Measurements from ENCODE around the gene GBE1. TPM values are rescaled to one million over a fixed set of nuclear protein-coding genes. Genes with fewer than 3 reads are reported as not detected.

Gene GBE1
- total and polyA plus RNA-seq, 10 of the 15 experiments (the other 5 are each of a cell fraction or from before 2014, with no cell fraction given) = 21.4 to 62.2 (median 41.5) TPM

- Histone ChIP-seq H3K4me3 (no peak overlapping the region), H3K9me3 (replicated peaks; ENCODE audit: control insufficient read depth, insufficient read depth, low read length) (peaks cover 2% of the 10 kb centered on the region; the same call in 1 of the 3 replicates), H3K27ac (ENCODE audit: control insufficient read depth, insufficient read depth) (no peak overlapping the region), H3K4me1 (ENCODE audit: control insufficient read depth, insufficient read depth, low read length) (no peaks in the 10 kb centered on the region), H3K79me2 (ENCODE audit: control insufficient read depth, insufficient read depth, low read length) (no peaks in the 10 kb centered on the region), H4K20me1 (ENCODE audit: control insufficient read depth, insufficient read depth) (no peaks in the 10 kb centered on the region), H3K27me3 (replicated peaks in 1 of 2; ENCODE audit: control insufficient read depth in 2 of 2, insufficient read depth in 2 of 2, low read length in 1 of 2) (no peaks in the 10 kb centered on the region), H3K36me3 (ENCODE audit: control insufficient read depth in 2 of 2, insufficient read depth in 2 of 2, low read length in 1 of 2) (no peaks in the 10 kb centered on the region), H3K9ac (ENCODE audit: control insufficient read depth, insufficient read depth, low read length) (no peak overlapping the region), H2AFZ (ENCODE audit: control insufficient read depth, low read depth, low read length) (no peak overlapping the region), H3K4me2 (ENCODE audit: control insufficient read depth, insufficient read depth) (no peak overlapping the region)
- intact Hi-C loops (cut with micrococcal nuclease; ENCODE audit: unreplicated experiment) (no loop called here), in situ Hi-C loops (cut with MboI) (no loop called here)
- DNase-seq (ENCODE audit: low read depth, low spot score) = no peak
- peak; percentile 70; the same call in 1 of the 2 replicates for TF ChIP-seq REST (IDR thresholded peaks at IDR 0.05; ENCODE audit: low read depth, low read length)
- TF ChIP-seq TCF12 (IDR thresholded peaks at IDR 0.05; ENCODE audit: low read depth, low read length) = no peak
- TF ChIP-seq SREBF2 (IDR thresholded peaks at IDR 0.05; ENCODE audit: low read length) = no peak
- ChIA-PET POLR2A (interaction anchor here (0.6 kb wide), 1 partner anchor 31 kb away, joined by 3 read pairs; no protein-coding TSS in a partner anchor), RAD21 (ENCODE audit: unreplicated experiment) (no interaction called here), CTCF (no interaction called here), SMC1A (ENCODE audit: uncharacterized antibody, unreplicated experiment) (no interaction called here)
- no peak for FAIRE-seq
- ATAC-seq = no peak
- no TSS peak for BruUV-seq (replicated peaks)
- 34% methylated on average over 4 of the region's 4 CpGs for WGBS (ENCODE audit: insufficient coverage, insufficient replicate concordance, low lambda C conversion rate, missing lambda C conversion rate)
Observed at GRCh38 chr3:81799403-81799802, 38.0 kb upstream of the GBE1 start.

- DNase-seq (ENCODE audit: low read depth, low spot score) (no peak), ATAC-seq (peak; percentile 56), FAIRE-seq (no peak)
- H3K4me1 ChIP-seq (ENCODE audit: control insufficient read depth, insufficient read depth, low read length) = peaks cover 9% of the 10 kb centered on the region
- SMC1A ChIA-PET (ENCODE audit: uncharacterized antibody, unreplicated experiment) = no interaction called here
- no peak overlapping the region for H3K4me2 ChIP-seq (ENCODE audit: control insufficient read depth, insufficient read depth)
- in situ Hi-C loops (cut with MboI) = no loop called here
- POLR2A ChIA-PET = no interaction called here
- no peak overlapping the region for H2AFZ ChIP-seq (ENCODE audit: control insufficient read depth, low read depth, low read length)
- no peak overlapping the region for H3K9ac ChIP-seq (ENCODE audit: control insufficient read depth, insufficient read depth, low read length)
- CTCF ChIA-PET = no interaction called here
- RAD21 ChIA-PET (ENCODE audit: unreplicated experiment) = no interaction called here
- TF ChIP-seq CHD2 (IDR thresholded peaks at IDR 0.05; ENCODE audit: borderline replicate concordance, low read depth, low read length) (no peak), NR2C1 (IDR thresholded peaks at IDR 0.05) (no peak), MEF2A (IDR thresholded peaks at IDR 0.05; ENCODE audit: insufficient read depth, low read depth, low read length) (peak; percentile 36; the same call in 1 of the 2 replicates)
- TF ChIP-seq, protein P1, sequence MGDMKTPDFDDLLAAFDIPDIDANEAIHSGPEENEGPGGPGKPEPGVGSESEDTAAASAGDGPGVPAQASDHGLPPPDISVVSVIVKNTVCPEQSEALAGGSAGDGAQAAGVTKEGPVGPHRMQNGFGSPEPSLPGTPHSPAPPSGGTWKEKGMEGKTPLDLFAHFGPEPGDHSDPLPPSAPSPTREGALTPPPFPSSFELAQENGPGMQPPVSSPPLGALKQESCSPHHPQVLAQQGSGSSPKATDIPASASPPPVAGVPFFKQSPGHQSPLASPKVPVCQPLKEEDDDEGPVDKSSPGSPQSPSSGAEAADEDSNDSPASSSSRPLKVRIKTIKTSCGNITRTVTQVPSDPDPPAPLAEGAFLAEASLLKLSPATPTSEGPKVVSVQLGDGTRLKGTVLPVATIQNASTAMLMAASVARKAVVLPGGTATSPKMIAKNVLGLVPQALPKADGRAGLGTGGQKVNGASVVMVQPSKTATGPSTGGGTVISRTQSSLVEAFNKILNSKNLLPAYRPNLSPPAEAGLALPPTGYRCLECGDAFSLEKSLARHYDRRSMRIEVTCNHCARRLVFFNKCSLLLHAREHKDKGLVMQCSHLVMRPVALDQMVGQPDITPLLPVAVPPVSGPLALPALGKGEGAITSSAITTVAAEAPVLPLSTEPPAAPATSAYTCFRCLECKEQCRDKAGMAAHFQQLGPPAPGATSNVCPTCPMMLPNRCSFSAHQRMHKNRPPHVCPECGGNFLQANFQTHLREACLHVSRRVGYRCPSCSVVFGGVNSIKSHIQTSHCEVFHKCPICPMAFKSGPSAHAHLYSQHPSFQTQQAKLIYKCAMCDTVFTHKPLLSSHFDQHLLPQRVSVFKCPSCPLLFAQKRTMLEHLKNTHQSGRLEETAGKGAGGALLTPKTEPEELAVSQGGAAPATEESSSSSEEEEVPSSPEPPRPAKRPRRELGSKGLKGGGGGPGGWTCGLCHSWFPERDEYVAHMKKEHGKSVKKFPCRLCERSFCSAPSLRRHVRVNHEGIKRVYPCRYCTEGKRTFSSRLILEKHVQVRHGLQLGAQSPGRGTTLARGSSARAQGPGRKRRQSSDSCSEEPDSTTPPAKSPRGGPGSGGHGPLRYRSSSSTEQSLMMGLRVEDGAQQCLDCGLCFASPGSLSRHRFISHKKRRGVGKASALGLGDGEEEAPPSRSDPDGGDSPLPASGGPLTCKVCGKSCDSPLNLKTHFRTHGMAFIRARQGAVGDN (IDR thresholded peaks at IDR 0.05) = no peak
- no TSS peak for BruUV-seq (replicated peaks)
- intact Hi-C loops (cut with micrococcal nuclease; ENCODE audit: unreplicated experiment) = no loop called here
- H3K4me3 ChIP-seq = no peak overlapping the region
- no peak overlapping the region for H3K27ac ChIP-seq (ENCODE audit: control insufficient read depth, insufficient read depth)
- no peaks in the 10 kb centered on the region for H3K36me3 ChIP-seq (ENCODE audit: control insufficient read depth in 2 of 2, insufficient read depth in 2 of 2, low read length in 1 of 2)
- no peaks in the 10 kb centered on the region for H3K79me2 ChIP-seq (ENCODE audit: control insufficient read depth, insufficient read depth, low read length)
- no peaks in the 10 kb centered on the region for H4K20me1 ChIP-seq (ENCODE audit: control insufficient read depth, insufficient read depth)
- H3K27me3 ChIP-seq (replicated peaks in 1 of 2; ENCODE audit: control insufficient read depth in 2 of 2, insufficient read depth in 2 of 2, low read length in 1 of 2) = no peaks in the 10 kb centered on the region
- peaks cover 8% of the 10 kb centered on the region; the same call in 2 of the 3 replicates for H3K9me3 ChIP-seq (replicated peaks; ENCODE audit: control insufficient read depth, insufficient read depth, low read length)
Observed at GRCh38 chr3:81793410-81793809, 32.0 kb upstream of the GBE1 start.
